H7 (cell line): ENCODE results near the gene NAB1. TPM values are rescaled to one million over a fixed set of nuclear protein-coding genes. Genes with fewer than 3 reads are reported as not detected.

Experiments used
- DNase-seq: peaks from one replicate; pipeline ENCODE4 v3.0.0; 2012
- H3K27me3 ChIP-seq: 2 replicates; pipeline ENCODE4 v1.6.0; 2011; ENCODE audit warnings: mild to moderate bottlenecking, low read length; ENCODE audit not compliant: control insufficient read depth, insufficient read depth
- H3K36me3 ChIP-seq: replicated peaks from 2 replicates; pipeline ENCODE4 v1.5.1; 2011; ENCODE audit warnings: low read length; ENCODE audit not compliant: control insufficient read depth, insufficient read depth
- H3K4me3 ChIP-seq: 2 replicates; pipeline ENCODE4 v1.5.1; 2011; ENCODE audit warnings: low read depth, mild to moderate bottlenecking, control low read depth, low read length, moderate library complexity; ENCODE audit not compliant: insufficient read depth
- total RNA-seq: library from RNA; depleted of rRNA; stranded (reverse); fragments of >200 nt; shearing (Covaris generic); gene quantifications from 2 replicates; pipeline ENCODE4 v1.2.3, GENCODE V29; 2014; rRNA removed

The NAB1 gene
- total RNA-seq, 1 experiment from 2014 or later, result 25.4 TPM

- no peaks in the 10 kb centered on the region for H3K27me3 ChIP-seq
- no peak for DNase-seq
- no peak overlapping the region for H3K4me3 ChIP-seq
- no peaks in the 10 kb centered on the region for H3K36me3 ChIP-seq
Observed at GRCh38 chr2:190723397-190724090, 74.7 kb downstream of the NAB1 start.

- Histone ChIP-seq H3K4me3 (no peak overlapping the region), H3K36me3 (no peaks in the 10 kb centered on the region), H3K27me3 (no peaks in the 10 kb centered on the region)
- no peak for DNase-seq
Observed at GRCh38 chr2:190726255-190726654, 77.4 kb downstream of the NAB1 start.

GRCh38 chr2:190736355-190736754 lies 87.5 kb downstream of the NAB1 start:
- no peak overlapping the region for H3K4me3 ChIP-seq
- H3K27me3 ChIP-seq, result no peaks in the 10 kb centered on the region
- no peak for DNase-seq
- H3K36me3 ChIP-seq, result no peaks in the 10 kb centered on the region

GRCh38 chr2:190740449-190740848 lies 91.6 kb downstream of the NAB1 start:
- Histone ChIP-seq H3K4me3 (no peak overlapping the region), H3K36me3 (no peaks in the 10 kb centered on the region), H3K27me3 (no peaks in the 10 kb centered on the region)
- no peak for DNase-seq

Other genes with a start within 250 kb of the NAB1 start
- gene MFSD6, start 240.7 kb upstream of the NAB1 start, total RNA-seq, result 0.63 and 1.6 TPM in 2 replicates
- 2.4 and 2.5 TPM in 2 replicates for gene NEMP2, start 114.4 kb upstream of the NAB1 start, total RNA-seq
- gene GLS, start 231.7 kb downstream of the NAB1 start, total RNA-seq, result 94.0 and 99.7 TPM in 2 replicates